ENCODE results near the gene MED12L. TPM values are rescaled to one million over a fixed set of nuclear protein-coding genes. Genes with fewer than 3 reads are reported as not detected.

Gene MED12L
- total RNA-seq, 1 experiment from 2014 or later = 6.4 TPM

GRCh38 chr3:151403246-151403645 lies 317.8 kb downstream of the MED12L start:
- Histone ChIP-seq H3K4me2 (ENCODE audit: low read length) (no peak overlapping the region), H3K4me1 (ENCODE audit: control insufficient read depth in 1 of 2, insufficient read depth in 2 of 2, low read length in 2 of 2) (no peaks in the 10 kb centered on the region), H3K27me3 (ENCODE audit: insufficient read depth, low read length) (no peaks in the 10 kb centered on the region), H3K9me3 (ENCODE audit: control insufficient read depth in 1 of 2, insufficient read depth in 1 of 2, low read depth in 1 of 2, low read length in 2 of 2) (no peaks in the 10 kb centered on the region), H4K20me1 (ENCODE audit: insufficient read depth) (no peaks in the 10 kb centered on the region), H2AFZ (ENCODE audit: low read depth, low read length, poor library complexity, severe bottlenecking) (no peak overlapping the region), H3K4me3 (replicated peaks in 1 of 2; ENCODE audit: low read depth in 1 of 2, low read length in 2 of 2) (no peak overlapping the region), H3K79me2 (ENCODE audit: insufficient read depth, low read length) (no peaks in the 10 kb centered on the region), H3K27ac (ENCODE audit: low read depth, low read length) (no peak overlapping the region), H3K36me3 (ENCODE audit: control insufficient read depth in 1 of 2, insufficient read depth in 2 of 2, low read length in 2 of 2) (no peaks in the 10 kb centered on the region), H3K9me2 (ENCODE audit: insufficient read depth) (no peaks in the 10 kb centered on the region), H3K9ac (ENCODE audit: low read length) (no peak overlapping the region)
- POLR2A ChIA-PET = no interaction called here
- ATAC-seq = no peak
- intact Hi-C loops (cut with micrococcal nuclease) = no loop called here
- TF ChIP-seq EZH2 (IDR thresholded peaks at IDR 0.05) (no peak), EGR1 (IDR thresholded peaks at IDR 0.05; ENCODE audit: low read depth) (no peak), ZBTB33 (IDR thresholded peaks at IDR 0.05; ENCODE audit: extremely low read depth, insufficient replicate concordance, low read length) (no peak), MAX (IDR thresholded peaks at IDR 0.05) (no peak), ZFX (IDR thresholded peaks at IDR 0.05) (no peak), YY1 (IDR thresholded peaks at IDR 0.05; ENCODE audit: extremely low read depth, insufficient replicate concordance, low read depth, low read length) (no peak), CEBPB (IDR thresholded peaks at IDR 0.05; ENCODE audit: low read depth) (no peak), SRF (IDR thresholded peaks at IDR 0.05; ENCODE audit: low read depth) (no peak), SP1 (IDR thresholded peaks at IDR 0.05; ENCODE audit: low read depth) (no peak), ATF3 (IDR thresholded peaks at IDR 0.05) (no peak), TCF7L2 (IDR thresholded peaks at IDR 0.05; ENCODE audit: borderline replicate concordance, extremely low read depth, insufficient read depth, insufficient read length) (no peak), JUND (IDR thresholded peaks at IDR 0.05) (no peak), RAD21 (IDR thresholded peaks at IDR 0.05; ENCODE audit: low read depth) (no peak), CBX3 (IDR thresholded peaks at IDR 0.05; ENCODE audit: low read depth) (no peak), CTCF (IDR thresholded peaks at IDR 0.05 in 2 of 3, conservative IDR thresholded peaks at IDR 0.05 in 1 of 3; ENCODE audit: borderline replicate concordance in 1 of 3, insufficient read depth in 1 of 3, low read depth in 2 of 3, low read length in 2 of 3) (no peak)
- DNase-seq (ENCODE audit: low read depth, low spot score) = no peak
- BruUV-seq (replicated peaks) = no TSS peak
- RAD21 ChIA-PET (ENCODE audit: low non-redundant PET in 1 of 2, low total read pairs in 2 of 2, uncharacterized antibody in 2 of 2, unreplicated experiment in 2 of 2) = no interaction called here
- CTCF ChIA-PET = no interaction called here
